Measurements from ENCODE around the gene EDA.

Gene EDA

DNA sequence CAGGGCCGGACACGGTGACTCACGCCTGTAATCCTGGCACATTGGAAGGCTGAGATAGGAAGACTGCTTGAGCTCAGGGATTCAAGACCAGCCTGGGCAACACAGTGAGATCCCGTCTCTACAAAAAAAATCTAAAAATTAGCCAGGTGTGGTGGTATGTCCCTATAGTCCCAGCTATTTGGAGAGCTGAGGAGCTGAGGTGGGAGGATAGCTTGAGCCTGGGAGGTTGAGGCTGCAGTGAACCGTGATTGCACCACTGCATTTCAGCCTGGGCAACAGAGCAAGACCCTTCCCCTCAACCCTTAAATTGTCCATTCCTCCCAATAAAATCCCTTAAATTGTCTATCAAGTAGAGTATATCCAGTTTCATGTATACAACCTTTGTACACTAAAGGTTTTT is 463.4 kb downstream of the EDA start:
- no peak for DNase-seq (ENCODE audit: extremely low spot score)
- TF ChIP-seq, protein P1, sequence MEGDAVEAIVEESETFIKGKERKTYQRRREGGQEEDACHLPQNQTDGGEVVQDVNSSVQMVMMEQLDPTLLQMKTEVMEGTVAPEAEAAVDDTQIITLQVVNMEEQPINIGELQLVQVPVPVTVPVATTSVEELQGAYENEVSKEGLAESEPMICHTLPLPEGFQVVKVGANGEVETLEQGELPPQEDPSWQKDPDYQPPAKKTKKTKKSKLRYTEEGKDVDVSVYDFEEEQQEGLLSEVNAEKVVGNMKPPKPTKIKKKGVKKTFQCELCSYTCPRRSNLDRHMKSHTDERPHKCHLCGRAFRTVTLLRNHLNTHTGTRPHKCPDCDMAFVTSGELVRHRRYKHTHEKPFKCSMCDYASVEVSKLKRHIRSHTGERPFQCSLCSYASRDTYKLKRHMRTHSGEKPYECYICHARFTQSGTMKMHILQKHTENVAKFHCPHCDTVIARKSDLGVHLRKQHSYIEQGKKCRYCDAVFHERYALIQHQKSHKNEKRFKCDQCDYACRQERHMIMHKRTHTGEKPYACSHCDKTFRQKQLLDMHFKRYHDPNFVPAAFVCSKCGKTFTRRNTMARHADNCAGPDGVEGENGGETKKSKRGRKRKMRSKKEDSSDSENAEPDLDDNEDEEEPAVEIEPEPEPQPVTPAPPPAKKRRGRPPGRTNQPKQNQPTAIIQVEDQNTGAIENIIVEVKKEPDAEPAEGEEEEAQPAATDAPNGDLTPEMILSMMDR (IDR thresholded peaks at IDR 0.05; ENCODE audit: control extremely low read depth, extremely low read depth, low read depth, missing control alignments) = no peak
- CTCF ChIA-PET = interaction anchor here (1.7 to 2.0 kb wide), 2 partner anchors 10 to 18 kb away, joined by 4 read pairs; no protein-coding TSS in a partner anchor
- POLR2A ChIA-PET = no interaction called here

DNA sequence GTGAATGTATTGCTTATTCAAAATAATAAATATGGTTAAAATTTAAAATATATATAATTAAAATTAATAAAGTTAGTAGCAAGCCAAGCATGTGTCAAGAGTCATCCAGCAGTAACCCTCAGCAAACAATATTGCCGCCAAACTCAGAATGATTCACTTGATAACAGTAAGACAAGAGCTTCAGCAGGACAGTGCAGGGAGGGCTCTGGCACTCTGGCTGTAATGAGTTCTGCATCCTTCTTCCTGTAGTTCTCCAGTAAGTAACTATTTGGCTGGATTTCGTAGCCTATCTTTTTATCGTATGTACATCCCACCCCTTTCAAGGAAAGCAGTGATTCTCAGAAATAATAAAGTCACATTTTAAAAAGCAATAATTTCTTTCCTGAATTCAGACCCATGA is 464.0 kb downstream of the EDA start:
- DNase-seq (ENCODE audit: extremely low spot score) = no peak
- TF ChIP-seq, protein P1 (IDR thresholded peaks at IDR 0.05; ENCODE audit: control extremely low read depth, extremely low read depth, low read depth, missing control alignments) = no peak
- CTCF ChIA-PET = interaction anchor here (1.1 to 2.0 kb wide), 3 partner anchors 10 to 46 kb away, joined by 3 to 4 read pairs (median 4); no protein-coding TSS in a partner anchor
- POLR2A ChIA-PET = no interaction called here

DNA sequence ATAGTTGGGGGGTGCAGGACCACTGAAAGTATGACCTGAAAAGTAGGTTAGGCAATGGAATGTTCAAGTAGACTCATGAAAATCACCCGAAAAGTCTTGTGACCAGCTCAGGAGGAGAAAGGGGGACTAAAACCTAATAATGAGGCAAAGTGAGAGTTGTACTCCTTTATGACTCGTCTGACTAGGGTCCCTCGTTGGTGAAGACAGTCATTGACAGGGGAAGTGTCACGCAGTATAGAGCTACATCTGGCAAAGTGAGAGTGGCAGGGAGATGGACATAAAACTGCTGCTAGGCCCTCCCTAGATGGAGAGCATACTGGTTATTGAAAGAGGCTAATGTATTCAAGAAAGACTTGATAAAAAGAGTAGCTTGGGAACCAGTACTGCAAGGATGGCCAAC is 466.8 kb downstream of the EDA start:
- TF ChIP-seq, protein P1 (IDR thresholded peaks at IDR 0.05; ENCODE audit: control extremely low read depth, extremely low read depth, low read depth, missing control alignments) = no peak
- CTCF ChIA-PET = interaction anchor here (1.2 to 1.6 kb wide), 2 partner anchors 14 to 50 kb away, joined by 5 to 7 read pairs; no protein-coding TSS in a partner anchor
- POLR2A ChIA-PET = no interaction called here
- no peak for DNase-seq (ENCODE audit: extremely low spot score)

DNA sequence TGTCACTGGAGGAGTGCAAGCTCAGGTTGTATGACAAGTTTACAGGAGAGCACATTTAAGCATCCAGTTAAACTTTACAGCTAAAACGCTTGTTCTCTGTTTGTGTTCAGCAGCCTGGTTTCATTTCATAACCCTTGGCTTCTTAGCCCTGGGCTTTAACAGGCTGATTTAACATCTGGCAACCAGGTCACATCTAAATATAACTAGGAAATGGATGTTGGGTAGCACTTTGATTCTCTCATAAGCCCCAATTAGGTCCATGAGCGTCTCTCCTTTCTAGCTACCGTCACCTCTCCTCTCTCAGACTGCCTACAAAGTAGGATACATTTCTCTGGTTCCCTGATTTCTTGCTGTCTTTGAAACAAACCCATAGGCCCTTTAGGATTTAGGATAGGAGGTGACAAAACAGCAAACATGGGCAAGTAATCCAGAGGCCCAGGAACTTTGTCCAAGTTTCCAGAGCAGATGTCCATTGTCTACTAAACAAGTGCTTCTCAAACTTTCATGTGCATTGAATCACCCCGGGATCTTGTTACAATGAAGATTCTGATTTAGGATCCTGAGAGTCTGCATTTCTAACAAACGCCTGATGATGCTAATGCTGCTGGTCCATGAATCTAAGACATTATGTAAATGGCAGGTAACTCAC is 468.8 kb downstream of the EDA start:
- TF ChIP-seq, protein P1 (IDR thresholded peaks at IDR 0.05; ENCODE audit: control extremely low read depth, extremely low read depth, low read depth, missing control alignments) = no peak
- POLR2A ChIA-PET = no interaction called here
- CTCF ChIA-PET = no interaction called here

DNA sequence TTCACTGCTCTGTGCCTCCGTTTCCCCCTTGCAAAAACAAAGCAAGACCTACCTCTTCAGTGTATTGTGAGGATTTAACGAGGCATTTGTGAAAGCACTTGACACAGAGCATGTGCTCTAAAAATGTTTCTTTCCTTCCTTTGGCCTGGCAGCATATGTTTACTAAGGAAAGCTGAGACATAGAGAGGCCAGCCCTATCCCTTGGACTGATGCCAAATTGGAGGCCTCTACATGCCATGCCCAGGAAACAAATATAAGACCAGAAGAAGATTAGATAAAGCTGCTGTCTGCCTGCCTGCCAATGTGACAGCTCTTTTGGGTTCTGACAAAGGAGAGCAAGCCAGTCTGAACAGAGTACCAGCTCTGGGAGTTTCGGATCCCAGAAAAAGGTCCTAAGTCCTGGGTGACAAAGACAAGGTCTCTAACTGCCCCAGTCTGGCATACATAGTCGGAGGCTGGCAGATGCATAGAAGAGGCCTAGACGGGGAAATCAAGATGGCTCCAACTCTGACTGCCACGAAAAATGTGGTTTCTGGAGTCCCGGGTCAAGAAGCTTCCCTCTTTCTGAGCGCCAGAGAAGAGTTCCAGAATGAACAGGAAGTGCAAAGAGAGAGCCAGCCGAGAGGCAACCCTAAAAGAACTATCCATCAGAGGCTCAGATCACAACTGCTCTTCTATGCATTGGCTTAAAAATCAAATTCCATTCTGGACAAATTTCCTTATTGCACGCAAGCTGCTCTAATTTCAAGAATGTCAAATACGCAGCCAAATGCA is 472.1 kb downstream of the EDA start:
- DNase-seq (ENCODE audit: extremely low spot score) = no peak
- TF ChIP-seq, protein P1 (IDR thresholded peaks at IDR 0.05; ENCODE audit: control extremely low read depth, extremely low read depth, low read depth, missing control alignments) = no peak
- CTCF ChIA-PET = interaction anchor here (4.5 kb wide), 1 partner anchor 9 kb away, joined by 21 read pairs; no protein-coding TSS in a partner anchor
- POLR2A ChIA-PET = no interaction called here

More for the DNA sequence above, 468.8 kb downstream of the EDA start:
- DNase-seq (ENCODE audit: extremely low spot score) = no peak

DNA sequence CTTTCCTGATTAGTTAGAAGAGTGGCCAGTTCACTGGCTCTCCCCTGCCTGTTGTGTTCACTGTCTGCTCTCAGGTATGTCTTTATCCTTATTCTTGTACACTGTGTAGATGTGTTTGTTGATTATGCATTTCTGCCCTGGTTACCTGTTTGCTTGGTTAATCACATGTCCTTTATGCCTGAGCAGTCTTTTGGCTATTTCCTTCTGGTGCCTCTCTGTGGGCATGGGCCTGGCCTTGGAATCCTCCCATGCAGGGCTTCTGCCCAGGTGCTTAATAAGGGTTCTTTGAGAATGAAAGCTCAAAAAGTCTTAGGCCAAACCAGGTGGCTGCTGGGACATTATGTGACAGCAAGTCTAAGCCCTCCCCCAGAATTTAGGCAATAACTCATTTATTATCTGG is 472.8 kb downstream of the EDA start:
- ChIA-PET POLR2A (no interaction called here), CTCF (interaction anchor here (4.5 kb wide), 1 partner anchor 8 kb away, joined by 21 read pairs; no protein-coding TSS in a partner anchor)
- no peak for DNase-seq (ENCODE audit: extremely low spot score)
- TF ChIP-seq, protein P1 (IDR thresholded peaks at IDR 0.05; ENCODE audit: control extremely low read depth, extremely low read depth, low read depth, missing control alignments) = no peak

Data from GM10248 (cell line).